Fibroblast of villous mesenchyme (primary cell): Measurements from ENCODE around the gene GLTPD2. TPM values are rescaled to one million over a fixed set of nuclear protein-coding genes. Genes with fewer than 3 reads are reported as not detected.

Source experiments
- DNase-seq: peaks from one replicate; pipeline ENCODE4 v3.0.0-alpha.2; 2010; ENCODE audit warnings: low read depth
- H3K4me3 ChIP-seq: 2 replicates; pipeline ENCODE4 v1.5.1; 2011; ENCODE audit warnings: low read depth, mild to moderate bottlenecking, low read length
- total RNA-seq: library from RNA; depleted of rRNA; stranded (reverse); fragments of >200 nt; gene quantifications from 2 replicates; pipeline ENCODE4 v1.2.3, GENCODE V29; 2012
- TF ChIP-seq, protein P1 (sequence below): IDR thresholded peaks from 2 replicates; pipeline ENCODE4 v1.5.1; 2012; ENCODE audit warnings: low read depth, mild to moderate bottlenecking, low read length; ENCODE audit not compliant: insufficient read depth

The GLTPD2 gene
- total RNA-seq, 1 donor: not detected

DNA sequence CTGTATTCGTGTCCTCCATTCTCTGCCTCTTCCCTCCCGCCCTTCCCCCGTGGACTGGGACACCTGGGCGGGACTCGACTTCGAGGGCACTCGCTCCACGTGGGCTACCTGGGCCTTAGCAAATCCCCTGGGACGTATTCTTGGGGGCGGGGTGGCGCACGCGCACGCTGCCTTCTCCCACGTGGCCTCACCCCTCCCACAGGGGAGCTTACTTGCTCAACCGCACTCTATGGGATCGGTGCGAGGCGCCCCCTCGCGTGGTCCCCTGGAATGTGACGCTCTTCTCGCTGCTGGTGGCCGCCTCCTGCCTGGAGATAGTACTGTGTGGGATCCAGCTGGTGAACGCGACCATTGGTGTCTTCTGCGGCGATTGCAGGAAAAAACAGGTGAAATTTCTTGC is 6.1 kb upstream of the GLTPD2 start:
- TF ChIP-seq, protein P1, sequence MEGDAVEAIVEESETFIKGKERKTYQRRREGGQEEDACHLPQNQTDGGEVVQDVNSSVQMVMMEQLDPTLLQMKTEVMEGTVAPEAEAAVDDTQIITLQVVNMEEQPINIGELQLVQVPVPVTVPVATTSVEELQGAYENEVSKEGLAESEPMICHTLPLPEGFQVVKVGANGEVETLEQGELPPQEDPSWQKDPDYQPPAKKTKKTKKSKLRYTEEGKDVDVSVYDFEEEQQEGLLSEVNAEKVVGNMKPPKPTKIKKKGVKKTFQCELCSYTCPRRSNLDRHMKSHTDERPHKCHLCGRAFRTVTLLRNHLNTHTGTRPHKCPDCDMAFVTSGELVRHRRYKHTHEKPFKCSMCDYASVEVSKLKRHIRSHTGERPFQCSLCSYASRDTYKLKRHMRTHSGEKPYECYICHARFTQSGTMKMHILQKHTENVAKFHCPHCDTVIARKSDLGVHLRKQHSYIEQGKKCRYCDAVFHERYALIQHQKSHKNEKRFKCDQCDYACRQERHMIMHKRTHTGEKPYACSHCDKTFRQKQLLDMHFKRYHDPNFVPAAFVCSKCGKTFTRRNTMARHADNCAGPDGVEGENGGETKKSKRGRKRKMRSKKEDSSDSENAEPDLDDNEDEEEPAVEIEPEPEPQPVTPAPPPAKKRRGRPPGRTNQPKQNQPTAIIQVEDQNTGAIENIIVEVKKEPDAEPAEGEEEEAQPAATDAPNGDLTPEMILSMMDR: no peak
- DNase-seq: no peak

DNA sequence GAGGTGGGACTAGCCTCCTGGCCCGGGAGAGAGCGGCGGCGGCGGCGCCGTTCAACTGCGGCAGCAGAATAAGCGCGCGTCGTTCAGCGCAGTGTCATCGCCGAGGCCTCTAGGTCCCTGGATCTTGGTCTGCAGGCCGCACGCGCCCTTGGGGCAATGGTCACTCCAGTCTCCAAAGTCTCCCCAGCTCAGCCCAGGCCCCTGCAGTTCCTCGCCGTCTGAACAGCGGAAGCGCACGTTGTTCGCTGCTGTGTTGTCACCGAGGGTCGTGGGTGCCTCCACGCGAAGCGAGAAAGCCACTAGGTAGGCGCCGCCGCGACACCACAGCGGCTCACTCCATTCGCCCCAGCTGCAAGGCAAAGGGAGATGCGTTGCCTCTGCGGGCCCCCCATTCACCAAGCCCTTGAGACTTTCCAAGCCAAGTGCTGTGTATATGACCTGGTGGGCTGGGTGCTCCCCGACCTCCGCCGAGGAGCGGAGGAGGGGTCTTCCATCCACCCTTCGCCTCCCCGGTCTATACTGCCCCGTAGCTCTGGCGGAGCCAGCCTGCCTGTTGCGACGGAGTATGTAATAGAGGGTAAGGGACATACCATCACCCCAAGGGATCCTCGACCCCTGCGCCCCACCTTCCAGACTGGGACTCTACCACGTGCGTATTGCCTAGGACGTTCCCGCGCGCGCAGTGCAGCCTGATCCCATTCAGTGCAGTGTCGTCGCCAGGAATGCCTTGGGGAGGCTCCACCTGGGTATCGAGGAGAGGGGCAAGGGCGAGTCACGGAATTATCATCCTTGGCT is 3.3 kb upstream of the GLTPD2 start:
- peak overlapping the region; percentile 25 for H3K4me3 ChIP-seq
- no peak for DNase-seq
- TF ChIP-seq, protein P1: no peak

More for the DNA sequence above, 6.1 kb upstream of the GLTPD2 start:
- H3K4me3 ChIP-seq: no peak overlapping the region

DNA sequence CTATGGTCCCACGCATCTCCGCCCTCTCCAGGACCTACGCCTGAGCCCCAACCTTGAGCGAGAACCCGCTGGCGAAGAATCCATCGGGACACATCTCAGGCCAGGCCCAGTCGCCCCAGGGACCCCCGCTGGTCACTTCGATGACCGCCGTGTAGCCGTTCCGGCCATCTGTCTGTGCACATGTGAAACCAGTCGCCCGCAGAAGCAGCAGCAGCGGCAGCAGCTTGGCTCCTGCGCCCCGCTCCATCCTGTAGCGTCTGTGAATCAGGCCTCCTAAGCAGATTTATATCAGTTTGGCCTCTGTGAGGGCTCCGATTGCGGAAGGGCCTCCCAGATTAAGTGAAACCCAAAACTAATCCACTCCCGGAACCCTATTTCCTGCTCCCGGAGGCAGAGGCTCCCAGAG is 2.7 kb upstream of the GLTPD2 start, which contains the start of gene VMO1:
VMO1 (minus strand) TSS at position 259 of the 406 bp plus-strand sequence; CDS start at position 247, 12 bp downstream.
- DNase-seq: peak; percentile 85
- peak within 1 kb of the TSS; percentile 25 for H3K4me3 ChIP-seq
- TF ChIP-seq, protein P1: no peak

DNA sequence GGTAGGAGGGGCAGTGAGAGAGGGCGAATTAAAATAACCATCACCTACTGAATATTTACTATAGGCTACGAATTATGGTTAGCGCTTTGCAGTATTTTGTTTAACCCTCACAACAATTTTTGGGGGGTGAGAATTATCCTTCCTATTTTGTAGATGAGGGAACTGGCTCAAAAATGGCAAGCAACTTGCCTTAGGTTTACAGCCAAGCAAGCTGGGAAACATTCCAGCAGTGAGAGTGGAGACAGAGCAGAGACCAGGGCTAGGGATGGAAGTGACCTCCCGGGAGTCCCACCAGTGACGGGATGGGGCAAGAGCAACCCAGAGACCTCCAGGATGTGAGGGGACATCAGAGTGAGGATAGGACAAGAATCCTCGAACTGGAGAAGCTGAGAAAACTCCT is 2.2 kb upstream of the GLTPD2 start:
- TF ChIP-seq, protein P1: no peak
- DNase-seq: no peak

DNA sequence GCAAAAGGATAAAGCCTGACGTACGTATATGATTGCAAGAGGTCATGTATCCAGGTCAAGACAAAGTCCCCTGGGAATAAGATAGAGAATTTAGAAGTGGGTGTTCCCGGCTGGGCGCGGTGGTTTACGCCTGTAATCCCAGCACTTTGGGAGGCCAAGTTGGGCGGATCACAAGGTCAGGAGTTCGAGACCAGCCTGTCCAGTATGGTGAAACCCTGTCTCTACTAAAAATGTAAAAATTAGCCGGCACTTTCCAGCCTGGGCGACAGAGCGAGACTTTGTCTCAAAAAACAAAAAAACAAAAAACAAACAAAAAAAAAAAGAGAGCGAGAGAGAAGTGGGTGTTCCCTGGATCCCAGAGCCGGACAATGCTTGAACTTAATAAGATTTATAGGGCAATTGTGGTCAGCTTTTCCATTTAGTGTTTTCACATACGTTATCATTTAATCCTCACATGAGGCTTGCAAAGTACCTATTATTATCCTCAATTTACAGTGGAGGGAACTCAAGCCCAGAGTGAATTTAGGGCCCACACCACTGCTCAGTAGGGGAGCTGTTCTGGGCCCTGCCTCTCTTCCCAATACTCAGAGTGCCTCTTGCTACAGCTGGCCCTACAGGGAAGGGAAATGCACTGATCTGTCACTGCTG is 481 bp upstream of the GLTPD2 start:
- H3K4me3 ChIP-seq: peak overlapping the region; percentile 72
- TF ChIP-seq, protein P1: no peak
- DNase-seq: peak; percentile 12

More for the DNA sequence above, 2.2 kb upstream of the GLTPD2 start:
- H3K4me3 ChIP-seq: peak overlapping the region; percentile 25

DNA sequence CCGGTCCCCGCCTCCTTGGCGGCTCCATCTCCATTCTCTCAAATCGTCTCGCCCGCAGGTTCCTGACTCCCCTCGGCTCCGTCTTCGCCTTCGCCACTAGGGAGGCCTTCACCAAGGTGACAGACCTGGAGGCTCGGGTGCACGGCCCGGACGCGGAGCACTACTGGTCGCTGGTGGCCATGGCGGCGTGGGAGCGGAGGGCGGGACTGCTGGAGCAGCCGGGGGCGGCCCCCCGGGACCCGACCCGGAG is 862 bp downstream of the GLTPD2 start:
- TF ChIP-seq, protein P1: no peak

More for the DNA sequence above, 862 bp downstream of the GLTPD2 start:
- H3K4me3 ChIP-seq: peak overlapping the region; percentile 72
- no peak for DNase-seq
